CD4-positive, alpha-beta T cell treated with Interferon gamma for 1 hour (primary cell): Measurements from ENCODE around the gene NDRG4.
"Not testable (repeated sequence)": the region's sequence is repeated elsewhere in the genome, so short reads cannot be mapped to it uniquely, and the experiment has no call there.

Experiments used
- DNase-seq: peaks from one replicate; pipeline ENCODE4 v3.0.0-alpha.2; 2020

NDRG4 gene

DNA sequence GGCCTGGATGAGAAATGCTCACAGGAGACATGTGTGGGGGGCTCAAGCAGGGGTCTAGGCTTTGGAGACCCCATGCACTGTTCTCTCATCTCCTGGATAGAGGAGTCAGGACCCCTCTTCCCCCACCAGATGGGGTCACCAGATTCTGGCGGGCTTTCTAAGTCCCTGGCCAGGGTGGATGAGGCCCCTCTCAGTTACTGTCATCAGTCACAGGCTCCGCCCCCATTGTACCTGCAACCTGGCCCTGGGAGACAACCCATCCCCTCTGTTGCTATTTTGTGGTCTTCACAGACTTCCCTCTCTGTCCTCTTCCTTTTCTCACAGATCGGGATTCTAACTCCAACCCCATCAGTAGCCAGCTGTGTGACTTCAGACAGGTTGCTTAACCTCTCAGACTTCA lies 33.5 kb upstream of the NDRG4 start:
- DNase-seq = no peak

- DNase-seq = no peak
Measured at GRCh38 chr16:58467905-58468304, 32.0 kb upstream of the NDRG4 start.

GRCh38 chr16:58471209-58471975 lies 28.6 kb upstream of the NDRG4 start:
- no peak for DNase-seq

GRCh38 chr16:58472266-58472665 lies 27.7 kb upstream of the NDRG4 start:
- no peak for DNase-seq

GRCh38 chr16:58472827-58473226 lies 27.1 kb upstream of the NDRG4 start:
- no peak for DNase-seq

DNA sequence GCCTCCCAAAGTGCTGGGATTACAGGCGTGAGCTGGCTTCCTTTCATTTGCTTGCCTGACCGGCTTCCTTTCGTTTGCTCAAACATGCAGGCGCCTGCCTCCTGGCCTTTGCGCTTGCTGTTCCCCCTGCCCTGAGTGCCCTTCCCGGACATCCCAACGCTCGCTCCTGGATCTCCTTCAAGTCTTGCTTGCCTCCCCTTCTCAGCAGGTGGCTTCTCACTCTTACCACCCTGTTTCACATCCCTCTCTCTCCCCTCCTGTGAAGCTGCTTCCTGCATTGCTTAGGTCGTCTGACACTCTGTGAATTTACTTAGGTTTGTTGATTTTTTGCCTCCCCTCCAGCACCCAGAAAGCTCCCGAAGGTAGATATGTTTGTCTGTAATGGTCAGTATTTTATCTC lies 25.6 kb upstream of the NDRG4 start:
- no peak for DNase-seq

DNA sequence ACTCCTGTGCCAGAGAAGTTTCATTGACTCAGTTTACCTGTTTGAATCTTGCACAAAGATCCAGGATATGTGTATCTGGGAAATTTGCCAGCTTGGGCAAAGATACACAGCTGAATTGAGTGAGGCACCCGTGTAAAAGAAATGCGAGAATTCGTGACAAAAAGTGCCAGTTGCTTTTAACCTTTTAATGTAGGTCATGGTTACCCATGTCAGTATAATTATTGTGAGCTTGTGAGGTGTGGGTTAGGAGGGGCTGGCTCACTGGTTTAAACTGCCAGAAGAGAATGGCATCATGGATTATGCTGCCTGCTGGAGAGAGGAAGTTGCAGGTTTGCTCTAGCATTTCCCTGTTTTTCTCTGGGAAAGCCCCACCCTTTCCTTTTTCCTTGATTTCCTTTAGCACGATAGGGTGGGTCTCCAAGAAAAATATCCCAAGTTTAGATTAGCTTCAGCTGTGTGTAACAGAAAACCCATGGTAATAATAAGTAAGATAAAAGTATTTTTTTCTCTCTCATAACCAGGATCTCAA lies 24.8 kb upstream of the NDRG4 start:
- no peak for DNase-seq

GRCh38 chr16:58476791-58477190 lies 23.2 kb upstream of the NDRG4 start:
- DNase-seq = no peak

- no peak for DNase-seq
Measured at GRCh38 chr16:58478427-58478826, 21.5 kb upstream of the NDRG4 start.

DNA sequence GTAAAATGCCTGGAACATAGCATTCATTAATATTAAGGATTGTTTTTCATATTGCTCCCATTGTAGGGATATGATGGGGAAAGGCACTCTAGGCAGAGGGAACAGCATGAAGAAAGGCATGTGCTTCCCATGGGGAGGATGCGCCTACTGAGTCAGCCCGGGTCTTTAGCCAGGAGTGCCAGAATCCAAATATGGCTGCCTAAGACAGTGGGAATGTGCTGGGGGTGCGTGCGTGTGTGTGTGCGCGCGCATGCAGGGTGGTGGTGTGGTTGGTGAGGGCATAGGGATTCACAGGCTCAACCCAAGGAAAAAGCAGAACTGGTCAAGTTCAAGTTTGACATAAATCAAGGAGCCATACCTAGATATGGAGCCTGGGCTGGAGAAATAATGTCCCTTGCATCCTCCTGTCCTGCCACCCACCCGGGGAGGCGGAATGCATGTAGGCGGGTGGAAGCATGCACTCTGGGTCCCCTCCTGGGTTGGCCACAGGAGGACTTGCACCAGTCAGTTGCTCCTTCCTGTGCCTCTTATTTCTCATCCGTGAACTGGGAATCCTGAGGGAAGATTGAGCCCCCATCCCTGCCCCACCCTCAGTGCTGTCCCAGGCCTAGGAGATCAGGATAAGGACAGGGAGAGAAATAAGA lies 18.6 kb upstream of the NDRG4 start:
- DNase-seq = no peak

DNA sequence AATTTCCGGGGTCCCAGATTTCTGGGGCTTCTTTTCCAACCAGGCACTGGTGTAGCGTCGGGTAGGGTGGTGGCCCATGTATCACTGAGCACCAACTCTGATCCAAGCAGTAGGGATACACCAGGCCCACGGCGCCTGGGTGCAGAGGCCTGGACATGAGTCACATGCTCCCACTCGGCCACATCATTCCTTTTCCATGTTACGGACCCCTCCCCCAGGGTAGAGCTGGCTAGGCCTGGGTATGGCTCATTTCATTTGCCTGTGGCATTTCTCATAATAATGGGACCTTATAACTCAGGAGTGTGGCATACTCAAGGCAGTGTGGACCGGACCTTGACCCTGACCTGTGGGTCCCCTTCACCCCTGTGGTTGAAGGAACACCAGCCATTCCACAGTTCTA lies 18.0 kb upstream of the NDRG4 start:
- DNase-seq = no peak

- DNase-seq = no peak
Measured at GRCh38 chr16:58485184-58485887, 14.6 kb upstream of the NDRG4 start.

DNA sequence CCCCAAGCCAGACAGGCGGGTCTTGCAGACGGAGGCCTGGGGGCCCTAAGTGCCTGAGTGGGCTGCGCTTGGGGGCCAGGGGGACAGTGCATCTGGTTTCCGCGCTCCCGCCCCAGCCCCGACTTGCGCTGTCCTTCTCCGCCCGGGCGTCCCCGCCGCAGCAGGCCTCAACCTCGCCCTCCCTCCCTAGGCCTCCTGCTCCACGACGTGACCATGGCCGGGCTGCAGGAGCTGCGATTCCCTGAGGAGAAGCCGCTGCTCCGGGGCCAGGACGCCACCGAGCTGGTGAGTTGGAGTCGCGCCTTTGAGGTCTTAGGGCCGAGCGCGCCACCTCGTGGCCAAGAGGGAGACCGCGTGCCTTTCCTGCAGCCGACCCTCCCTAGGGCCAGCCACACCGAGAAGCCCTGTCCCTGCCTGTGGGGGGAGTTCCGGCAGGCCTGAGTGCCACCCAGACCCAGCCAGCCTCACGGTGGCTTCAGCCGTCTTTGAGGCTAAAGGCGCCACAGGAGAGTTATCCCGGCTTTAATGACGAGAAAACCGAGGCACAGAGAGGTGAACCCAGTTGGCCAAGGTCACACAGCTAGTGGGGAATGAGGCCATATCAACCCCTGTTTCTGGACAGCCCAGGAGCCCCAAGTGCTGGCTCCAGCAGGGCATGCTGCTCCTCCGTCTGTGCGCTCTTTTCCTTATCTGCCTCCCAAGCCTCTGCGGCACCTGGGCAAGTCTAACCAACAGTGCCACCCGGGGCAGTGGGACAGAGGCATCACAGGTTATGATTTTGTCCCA lies 12.2 kb upstream of the NDRG4 start:
- peak; percentile 53 for DNase-seq

DNA sequence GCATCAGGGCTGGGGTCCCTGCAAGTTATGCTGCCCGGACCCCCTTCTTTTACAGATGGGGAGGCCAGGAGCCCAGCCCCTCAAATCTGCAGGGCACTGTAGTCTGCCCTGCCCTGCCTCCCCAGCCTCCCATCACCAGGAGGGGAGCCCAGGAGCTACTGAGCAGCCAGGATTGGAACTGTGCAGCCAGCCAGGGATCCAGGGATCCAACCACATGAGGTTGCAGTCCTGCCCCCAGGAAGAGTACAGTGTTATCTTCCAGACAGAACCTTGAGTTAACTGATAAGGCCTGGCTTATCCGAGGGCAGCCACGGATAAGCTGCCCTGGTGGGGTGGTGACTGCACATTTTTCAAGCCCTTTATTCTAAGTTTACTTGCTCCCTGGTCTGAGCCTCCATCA lies 11.4 kb upstream of the NDRG4 start:
- no peak for DNase-seq

DNA sequence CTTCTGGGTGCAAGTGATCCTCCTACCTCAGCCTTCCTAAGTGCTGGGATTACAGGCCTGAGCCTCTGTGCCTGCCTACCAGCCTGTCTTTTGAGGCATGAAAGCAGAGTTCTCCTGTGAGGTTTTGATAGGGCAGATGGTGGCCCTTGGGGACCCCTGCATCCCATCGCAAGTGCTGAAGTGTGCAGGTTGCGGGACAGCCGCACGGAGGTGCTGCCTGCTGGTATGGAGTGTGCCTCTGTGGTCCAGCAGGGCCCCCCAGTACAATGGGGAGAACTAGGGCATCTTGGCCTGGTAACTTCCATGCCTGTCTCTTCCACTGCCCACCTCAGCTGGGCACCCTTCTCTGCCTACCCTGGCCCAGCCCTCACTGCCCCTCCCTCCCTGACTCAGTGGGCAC lies 9.9 kb upstream of the NDRG4 start:
- DNase-seq = no peak

GRCh38 chr16:58490539-58490938 lies 9.4 kb upstream of the NDRG4 start:
- DNase-seq = not testable (repeated sequence)

DNA sequence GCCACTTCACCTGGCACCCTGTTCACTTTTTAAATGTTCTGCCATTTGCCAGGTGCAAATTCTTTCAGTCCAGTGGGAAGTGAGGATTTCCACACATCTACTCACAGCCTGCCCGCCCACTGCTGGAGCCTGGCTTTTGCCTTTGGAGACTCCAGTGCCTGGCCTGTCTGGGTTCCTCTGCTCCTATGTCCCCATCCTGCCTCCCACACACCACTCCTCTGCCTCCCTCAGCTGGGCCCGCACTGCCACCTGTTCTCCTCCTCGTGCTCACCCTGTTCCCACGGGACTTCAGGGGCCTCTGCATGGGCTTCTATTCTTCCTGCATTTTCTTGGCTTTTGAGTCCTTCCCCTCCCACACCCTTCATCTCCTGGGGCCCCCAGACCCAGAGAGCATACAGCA lies 7.9 kb upstream of the NDRG4 start:
- no peak for DNase-seq

- no peak for DNase-seq
Measured at GRCh38 chr16:58492735-58493134, 7.2 kb upstream of the NDRG4 start.

- no peak for DNase-seq
Measured at GRCh38 chr16:58493756-58494431, 6.0 kb upstream of the NDRG4 start.

DNA sequence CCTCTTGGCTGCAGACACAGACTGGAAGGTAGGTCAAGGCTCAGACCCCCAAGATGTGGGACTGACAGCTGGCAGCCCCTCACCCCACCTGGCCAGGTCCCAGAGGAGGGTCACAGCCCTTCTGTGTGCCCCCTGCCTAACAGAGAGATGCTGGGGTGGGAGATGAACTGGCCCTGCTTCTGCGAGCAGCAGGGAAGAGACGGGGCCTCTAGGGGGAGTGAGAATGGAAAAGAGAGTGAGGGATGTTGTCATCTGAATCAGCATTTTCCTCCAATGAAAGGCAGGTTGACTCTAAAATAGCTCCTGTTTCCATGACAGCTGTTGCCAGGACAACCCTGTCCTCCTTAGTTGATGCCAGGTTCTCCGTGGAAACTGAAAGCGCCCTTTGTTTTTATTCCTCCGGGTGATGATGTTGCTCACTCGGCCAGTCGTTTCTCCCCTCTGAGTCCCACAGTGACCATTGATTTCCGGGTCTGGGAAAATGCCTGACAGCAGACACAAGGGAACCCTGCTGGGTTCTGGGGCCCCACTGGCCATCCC lies 4.9 kb upstream of the NDRG4 start:
- DNase-seq = peak; percentile 44

GRCh38 chr16:58495521-58496331 lies 4.2 kb upstream of the NDRG4 start:
- DNase-seq = no peak
